GM06990 (cell line): ENCODE results near the gene WDR26.

Source experiments
- DNase-seq: peaks from one replicate; pipeline ENCODE4 v3.0.0-alpha.2; 2011; ENCODE audit not compliant: insufficient read length; ENCODE audit errors: extremely low read depth
- H3K27me3 ChIP-seq: replicated peaks from 2 replicates; pipeline ENCODE4 v1.6.0; 2011; ENCODE audit warnings: low read length; ENCODE audit not compliant: control insufficient read depth, insufficient read depth
- H3K36me3 ChIP-seq: 2 replicates; pipeline ENCODE4 v1.5.1; 2011; ENCODE audit warnings: low read length; ENCODE audit not compliant: control insufficient read depth, insufficient read depth
- H3K4me3 ChIP-seq: replicated peaks from 2 replicates; pipeline ENCODE4 v1.5.1; 2011; ENCODE audit warnings: low read depth, mild to moderate bottlenecking, control low read depth, low read length
- TF ChIP-seq, protein P1 (sequence below): IDR thresholded peaks from 2 replicates; pipeline ENCODE4 v1.5.1; 2011; ENCODE audit warnings: low read length, control low read depth, mild to moderate bottlenecking, inconsistent platforms; ENCODE audit not compliant: insufficient read depth, poor library complexity, severe bottlenecking

WDR26 gene

DNA sequence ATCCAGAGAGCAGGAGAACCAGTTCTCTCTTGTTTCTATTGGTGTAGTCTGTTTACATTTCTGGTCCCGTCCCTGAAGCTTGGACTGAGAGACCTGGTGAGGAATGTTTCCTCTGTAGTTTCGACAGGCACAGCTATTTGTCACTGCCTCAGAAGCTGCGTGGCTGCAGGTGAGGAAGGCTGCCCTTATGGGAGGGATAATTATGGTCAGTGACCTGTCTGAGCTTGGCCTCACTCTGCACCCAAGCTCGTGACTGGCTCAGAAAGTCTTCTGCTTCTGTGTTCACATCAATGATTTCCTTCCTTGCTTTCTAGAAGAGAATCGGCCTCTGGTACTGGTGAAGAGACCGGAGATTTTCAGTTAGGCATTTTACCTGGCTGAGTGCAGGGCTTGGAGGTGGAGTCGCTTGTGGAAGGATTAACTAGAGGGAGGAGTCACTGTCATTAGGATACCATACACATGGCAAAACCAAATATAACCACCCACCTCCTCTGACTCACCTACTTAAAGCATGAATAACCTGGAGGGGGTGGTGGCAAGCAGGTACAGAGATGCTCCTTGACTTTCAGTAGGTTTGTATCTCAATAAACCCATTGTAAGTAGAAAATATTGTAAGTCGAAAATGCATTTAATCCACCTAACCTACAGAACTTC lies 19.9 kb upstream of the WDR26 start:
- TF ChIP-seq, protein P1, sequence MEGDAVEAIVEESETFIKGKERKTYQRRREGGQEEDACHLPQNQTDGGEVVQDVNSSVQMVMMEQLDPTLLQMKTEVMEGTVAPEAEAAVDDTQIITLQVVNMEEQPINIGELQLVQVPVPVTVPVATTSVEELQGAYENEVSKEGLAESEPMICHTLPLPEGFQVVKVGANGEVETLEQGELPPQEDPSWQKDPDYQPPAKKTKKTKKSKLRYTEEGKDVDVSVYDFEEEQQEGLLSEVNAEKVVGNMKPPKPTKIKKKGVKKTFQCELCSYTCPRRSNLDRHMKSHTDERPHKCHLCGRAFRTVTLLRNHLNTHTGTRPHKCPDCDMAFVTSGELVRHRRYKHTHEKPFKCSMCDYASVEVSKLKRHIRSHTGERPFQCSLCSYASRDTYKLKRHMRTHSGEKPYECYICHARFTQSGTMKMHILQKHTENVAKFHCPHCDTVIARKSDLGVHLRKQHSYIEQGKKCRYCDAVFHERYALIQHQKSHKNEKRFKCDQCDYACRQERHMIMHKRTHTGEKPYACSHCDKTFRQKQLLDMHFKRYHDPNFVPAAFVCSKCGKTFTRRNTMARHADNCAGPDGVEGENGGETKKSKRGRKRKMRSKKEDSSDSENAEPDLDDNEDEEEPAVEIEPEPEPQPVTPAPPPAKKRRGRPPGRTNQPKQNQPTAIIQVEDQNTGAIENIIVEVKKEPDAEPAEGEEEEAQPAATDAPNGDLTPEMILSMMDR = no peak
- no peak for DNase-seq
- Histone ChIP-seq H3K4me3 (no peak overlapping the region), H3K27me3 (no peaks in the 10 kb centered on the region), H3K36me3 (no peaks in the 10 kb centered on the region)

DNA sequence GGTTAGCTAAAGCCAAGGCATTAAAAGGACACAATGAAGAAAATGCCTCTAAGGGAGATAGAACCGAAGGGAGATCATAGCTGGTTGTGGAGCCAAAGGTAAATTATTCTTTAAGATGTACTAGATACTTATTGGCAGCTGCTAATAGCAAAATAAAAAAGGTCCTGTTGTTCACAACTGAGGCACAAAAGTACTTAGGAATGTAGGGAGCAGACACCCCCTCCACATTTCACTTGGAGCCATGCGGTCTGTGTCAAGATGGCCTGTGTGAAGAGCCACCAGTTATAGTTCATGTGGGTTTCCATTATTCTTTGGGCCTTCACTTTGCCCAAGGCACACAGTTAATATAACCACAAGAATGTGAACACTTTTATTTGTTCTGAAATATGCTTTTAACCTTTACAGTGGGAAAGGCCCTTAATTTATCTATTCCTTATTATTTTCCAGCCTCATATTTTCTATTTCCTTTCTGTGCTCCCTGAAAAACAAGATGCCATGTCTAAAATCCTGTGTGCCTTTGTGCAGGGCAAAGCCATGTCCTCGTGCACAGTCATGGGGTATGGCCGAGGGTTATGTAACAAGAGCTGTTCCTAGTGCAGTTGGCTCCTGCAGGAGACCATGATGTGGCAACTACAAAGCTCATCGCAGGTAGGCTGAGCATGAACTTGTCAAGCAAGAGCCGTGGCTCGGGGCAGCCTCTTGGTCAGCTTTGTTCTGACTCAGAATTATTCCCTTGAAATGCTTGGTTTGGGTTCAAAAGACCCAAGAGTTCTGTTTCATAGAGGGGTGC lies 16.2 kb upstream of the WDR26 start:
- H3K36me3 ChIP-seq = no peaks in the 10 kb centered on the region
- TF ChIP-seq, protein P1 = no peak
- H3K27me3 ChIP-seq = no peaks in the 10 kb centered on the region
- H3K4me3 ChIP-seq = no peak overlapping the region
- DNase-seq = no peak

DNA sequence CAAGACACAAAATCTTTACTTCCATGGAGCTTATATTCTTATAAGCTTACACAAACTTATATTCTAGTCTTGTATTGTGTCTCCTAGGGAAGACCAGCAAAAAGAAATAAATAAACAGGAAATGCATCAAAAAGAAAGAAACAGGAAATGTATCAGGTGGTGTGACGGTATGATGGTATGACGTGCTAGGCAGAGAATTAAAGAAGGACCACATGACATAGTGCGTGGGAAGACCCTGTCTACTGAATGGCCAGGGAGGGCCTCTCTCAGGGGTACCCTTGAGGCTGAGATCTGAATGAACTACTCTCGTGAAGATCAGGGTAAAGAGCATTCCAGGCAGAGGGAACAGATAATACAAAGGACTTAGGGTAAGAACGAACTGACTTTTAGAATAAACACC lies 15.6 kb upstream of the WDR26 start:
- DNase-seq = no peak
- no peaks in the 10 kb centered on the region for H3K27me3 ChIP-seq
- TF ChIP-seq, protein P1 = no peak
- H3K36me3 ChIP-seq = no peaks in the 10 kb centered on the region
- no peak overlapping the region for H3K4me3 ChIP-seq

DNA sequence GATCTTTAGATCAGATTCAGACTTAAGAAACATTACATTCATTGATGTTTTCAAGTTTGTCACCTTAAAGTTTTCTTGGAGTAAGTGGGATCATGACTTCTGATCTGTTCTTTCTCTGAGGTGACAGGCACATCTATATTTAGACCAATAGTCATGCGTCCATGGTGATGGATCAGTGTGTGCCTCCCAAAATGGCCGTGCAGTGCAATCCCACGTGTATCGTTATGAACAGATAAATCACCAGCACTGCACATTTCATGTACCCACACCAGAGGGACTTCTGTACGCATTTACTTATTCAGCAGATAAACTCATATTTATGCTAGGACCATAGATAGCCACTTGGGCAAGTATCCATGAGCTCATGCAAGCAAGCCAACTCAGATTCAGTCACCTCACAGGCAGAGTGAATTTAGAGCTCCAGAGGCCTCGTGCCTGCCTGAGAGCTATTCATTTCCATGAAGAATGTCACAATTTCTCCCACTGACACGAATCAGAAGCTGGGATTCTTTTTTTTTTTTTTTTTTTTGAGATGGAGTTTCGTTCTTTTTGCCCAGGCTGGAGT lies 13.9 kb upstream of the WDR26 start:
- TF ChIP-seq, protein P1 = no peak
- H3K36me3 ChIP-seq = no peaks in the 10 kb centered on the region
- no peak overlapping the region for H3K4me3 ChIP-seq
- H3K27me3 ChIP-seq = no peaks in the 10 kb centered on the region
- DNase-seq = no peak

DNA sequence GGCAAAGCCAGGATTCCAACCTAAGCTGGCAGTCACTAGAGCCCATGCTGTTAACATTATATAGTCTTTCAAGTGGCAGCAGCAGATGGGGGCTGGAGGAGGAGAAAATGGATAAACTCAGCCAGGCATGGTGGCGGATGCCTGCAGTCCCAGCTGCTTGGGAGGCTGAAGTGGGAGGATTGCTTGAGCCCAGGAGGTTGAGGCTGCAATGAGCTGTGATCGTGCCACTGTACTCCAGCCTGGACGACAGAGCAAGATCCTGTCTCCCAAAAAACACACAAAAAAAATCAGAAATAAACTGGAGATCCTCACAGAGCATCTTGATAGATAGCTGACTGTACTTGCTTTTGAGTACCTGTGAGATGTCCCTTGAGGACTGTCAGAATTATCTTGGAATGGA lies 13.4 kb upstream of the WDR26 start:
- no peak overlapping the region for H3K4me3 ChIP-seq
- no peak for DNase-seq
- no peaks in the 10 kb centered on the region for H3K36me3 ChIP-seq

More for the DNA sequence above, 13.4 kb upstream of the WDR26 start:
- TF ChIP-seq, protein P1 = no peak
- H3K27me3 ChIP-seq = no peaks in the 10 kb centered on the region
